H1 (cell line): ENCODE results near the gene IL1RAPL1.

Experiments used
- CHD2 ChIP-seq: IDR thresholded peaks from 2 replicates; pipeline ENCODE4 v1.6.1; 2012; ENCODE audit warnings: low read length, improper control_type of control experiment
- GABPA ChIP-seq: IDR thresholded peaks from 2 replicates; pipeline ENCODE4 v1.6.1; 2011; ENCODE audit warnings: mild to moderate bottlenecking, low read length, moderate library complexity, borderline replicate concordance; ENCODE audit not compliant: insufficient read depth
- JUN ChIP-seq: IDR thresholded peaks from 2 replicates; pipeline ENCODE4 v1.6.1; 2011; ENCODE audit warnings: low read depth, mild to moderate bottlenecking, improper control_type of control experiment, low read length
- KDM4A ChIP-seq: IDR thresholded peaks from one replicate; pipeline ENCODE4 v1.7.1; 2012; ENCODE audit warnings: low read depth, mild to moderate bottlenecking, moderate library complexity, low read length, inconsistent platforms; ENCODE audit not compliant: severe bottlenecking
- POLR2AphosphoS5 ChIP-seq: IDR thresholded peaks from 2 replicates; pipeline ENCODE4 v1.6.1; 2011; ENCODE audit warnings: low read depth, low read length
- SIRT6 ChIP-seq: IDR thresholded peaks from one replicate; pipeline ENCODE4 v1.7.1; 2012; ENCODE audit warnings: low read length, inconsistent platforms
- SUZ12 ChIP-seq: fragments of 200-600 bp; sonication (generic); IDR thresholded peaks from 2 replicates; pipeline ENCODE4 v1.6.1; 2012; ENCODE audit warnings: mild to moderate bottlenecking, inconsistent platforms, low read length, moderate library complexity, mixed read lengths
- TAF7 ChIP-seq: optimal IDR thresholded peaks from 2 replicates; pipeline ENCODE3; 2011; ENCODE audit warnings: low read depth, mild to moderate bottlenecking, inconsistent platforms, low read length, moderate library complexity, borderline replicate concordance
- TCF12 ChIP-seq: IDR thresholded peaks from 2 replicates; pipeline ENCODE4 v1.6.1; 2011; ENCODE audit warnings: low read depth, mild to moderate bottlenecking, low read length
- YY1 ChIP-seq: IDR thresholded peaks from 2 replicates; pipeline ENCODE4 v1.6.1; 2011; ENCODE audit warnings: low read depth, mild to moderate bottlenecking, low read length
- TF ChIP-seq, protein P1 (sequence below), 3 experiments: IDR thresholded peaks; 1 replicate in 2 of 3; 2 replicates in 1 of 3; pipeline versions ENCODE4 v1.5.1 to v1.6.1; 2011; ENCODE audit warnings: low read length in 3 of 3, mild to moderate bottlenecking in 3 of 3, inconsistent platforms in 2 of 3, low read depth in 1 of 3, moderate library complexity in 1 of 3; ENCODE audit not compliant: insufficient read depth in 1 of 3; ENCODE audit errors: control extremely low read depth in 1 of 3

GRCh38 chrX:29671421-29671820 lies 1084.2 kb downstream of the IL1RAPL1 start:
- TF ChIP-seq, protein P1, sequence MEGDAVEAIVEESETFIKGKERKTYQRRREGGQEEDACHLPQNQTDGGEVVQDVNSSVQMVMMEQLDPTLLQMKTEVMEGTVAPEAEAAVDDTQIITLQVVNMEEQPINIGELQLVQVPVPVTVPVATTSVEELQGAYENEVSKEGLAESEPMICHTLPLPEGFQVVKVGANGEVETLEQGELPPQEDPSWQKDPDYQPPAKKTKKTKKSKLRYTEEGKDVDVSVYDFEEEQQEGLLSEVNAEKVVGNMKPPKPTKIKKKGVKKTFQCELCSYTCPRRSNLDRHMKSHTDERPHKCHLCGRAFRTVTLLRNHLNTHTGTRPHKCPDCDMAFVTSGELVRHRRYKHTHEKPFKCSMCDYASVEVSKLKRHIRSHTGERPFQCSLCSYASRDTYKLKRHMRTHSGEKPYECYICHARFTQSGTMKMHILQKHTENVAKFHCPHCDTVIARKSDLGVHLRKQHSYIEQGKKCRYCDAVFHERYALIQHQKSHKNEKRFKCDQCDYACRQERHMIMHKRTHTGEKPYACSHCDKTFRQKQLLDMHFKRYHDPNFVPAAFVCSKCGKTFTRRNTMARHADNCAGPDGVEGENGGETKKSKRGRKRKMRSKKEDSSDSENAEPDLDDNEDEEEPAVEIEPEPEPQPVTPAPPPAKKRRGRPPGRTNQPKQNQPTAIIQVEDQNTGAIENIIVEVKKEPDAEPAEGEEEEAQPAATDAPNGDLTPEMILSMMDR (IDR thresholded peaks at IDR 0.05; ENCODE audit: control extremely low read depth in 1 of 3, insufficient read depth in 1 of 3, low read depth in 1 of 3, low read length in 3 of 3) = no peak
- TF ChIP-seq KDM4A (no peak), YY1 (no peak), JUN (no peak), CHD2 (no peak), SIRT6 (no peak), TAF7 (no peak), POLR2AphosphoS5 (no peak), SUZ12 (no peak), GABPA (no peak), TCF12 (no peak)
